HG03045 (cell line): ENCODE data around the gene NEK10.
"Not testable (repeated sequence)": the region's sequence is repeated elsewhere in the genome, so short reads cannot be mapped to it uniquely, and the experiment has no call there.

Experiments used
- ATAC-seq: cut with Tn5 transposase; IDR thresholded peaks from one replicate; pipeline ENCODE4 v1.9.1; 2021; ENCODE audit warnings: mild to moderate bottlenecking, moderate library complexity; ENCODE audit not compliant: unreplicated experiment

The NEK10 gene, protein sequence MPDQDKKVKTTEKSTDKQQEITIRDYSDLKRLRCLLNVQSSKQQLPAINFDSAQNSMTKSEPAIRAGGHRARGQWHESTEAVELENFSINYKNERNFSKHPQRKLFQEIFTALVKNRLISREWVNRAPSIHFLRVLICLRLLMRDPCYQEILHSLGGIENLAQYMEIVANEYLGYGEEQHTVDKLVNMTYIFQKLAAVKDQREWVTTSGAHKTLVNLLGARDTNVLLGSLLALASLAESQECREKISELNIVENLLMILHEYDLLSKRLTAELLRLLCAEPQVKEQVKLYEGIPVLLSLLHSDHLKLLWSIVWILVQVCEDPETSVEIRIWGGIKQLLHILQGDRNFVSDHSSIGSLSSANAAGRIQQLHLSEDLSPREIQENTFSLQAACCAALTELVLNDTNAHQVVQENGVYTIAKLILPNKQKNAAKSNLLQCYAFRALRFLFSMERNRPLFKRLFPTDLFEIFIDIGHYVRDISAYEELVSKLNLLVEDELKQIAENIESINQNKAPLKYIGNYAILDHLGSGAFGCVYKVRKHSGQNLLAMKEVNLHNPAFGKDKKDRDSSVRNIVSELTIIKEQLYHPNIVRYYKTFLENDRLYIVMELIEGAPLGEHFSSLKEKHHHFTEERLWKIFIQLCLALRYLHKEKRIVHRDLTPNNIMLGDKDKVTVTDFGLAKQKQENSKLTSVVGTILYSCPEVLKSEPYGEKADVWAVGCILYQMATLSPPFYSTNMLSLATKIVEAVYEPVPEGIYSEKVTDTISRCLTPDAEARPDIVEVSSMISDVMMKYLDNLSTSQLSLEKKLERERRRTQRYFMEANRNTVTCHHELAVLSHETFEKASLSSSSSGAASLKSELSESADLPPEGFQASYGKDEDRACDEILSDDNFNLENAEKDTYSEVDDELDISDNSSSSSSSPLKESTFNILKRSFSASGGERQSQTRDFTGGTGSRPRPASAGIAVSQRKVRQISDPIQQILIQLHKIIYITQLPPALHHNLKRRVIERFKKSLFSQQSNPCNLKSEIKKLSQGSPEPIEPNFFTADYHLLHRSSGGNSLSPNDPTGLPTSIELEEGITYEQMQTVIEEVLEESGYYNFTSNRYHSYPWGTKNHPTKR

DNA sequence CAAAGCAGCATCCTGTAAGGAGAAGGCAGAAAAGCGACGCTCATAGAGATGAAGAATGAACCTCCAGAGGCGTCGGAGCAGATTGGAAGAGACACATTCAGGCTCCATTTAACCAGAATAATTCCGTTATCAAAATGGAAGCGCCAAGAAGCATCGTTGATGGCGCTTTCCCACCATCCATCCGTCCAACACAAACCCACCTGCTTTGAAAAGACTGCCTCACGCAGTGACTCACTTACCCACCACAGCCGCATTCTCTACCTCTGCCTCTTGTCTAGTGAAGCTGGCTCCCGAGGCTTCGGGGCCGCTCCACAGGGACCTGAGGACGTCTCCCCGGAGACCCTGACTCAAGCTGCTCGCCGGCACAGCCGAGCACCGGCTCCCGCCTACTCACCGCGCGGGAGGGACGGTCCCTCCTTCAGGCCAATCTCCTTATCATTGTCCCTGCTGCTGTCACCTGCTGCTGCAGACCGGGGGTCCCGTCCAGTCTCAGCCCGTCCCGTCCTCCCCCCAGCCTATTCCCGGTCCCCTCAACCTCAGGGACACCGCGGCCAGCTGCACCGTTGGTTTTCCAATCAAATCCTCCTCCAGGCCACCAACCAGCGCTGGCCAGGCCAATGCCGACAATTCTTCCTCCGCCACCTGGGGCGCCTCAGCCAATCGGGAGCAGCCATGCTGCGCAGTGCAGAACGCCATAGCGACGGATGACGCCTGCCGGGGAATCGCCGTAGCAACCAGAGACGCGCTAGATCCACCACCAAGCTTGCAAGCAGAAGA, at the start of gene NEK10:
Gene NEK10 (minus strand): TSS at position 553 of the 777 bp plus-strand sequence. CDS start 16,501 bp downstream, outside the sequence.
- peak; percentile 100 for ATAC-seq

DNA sequence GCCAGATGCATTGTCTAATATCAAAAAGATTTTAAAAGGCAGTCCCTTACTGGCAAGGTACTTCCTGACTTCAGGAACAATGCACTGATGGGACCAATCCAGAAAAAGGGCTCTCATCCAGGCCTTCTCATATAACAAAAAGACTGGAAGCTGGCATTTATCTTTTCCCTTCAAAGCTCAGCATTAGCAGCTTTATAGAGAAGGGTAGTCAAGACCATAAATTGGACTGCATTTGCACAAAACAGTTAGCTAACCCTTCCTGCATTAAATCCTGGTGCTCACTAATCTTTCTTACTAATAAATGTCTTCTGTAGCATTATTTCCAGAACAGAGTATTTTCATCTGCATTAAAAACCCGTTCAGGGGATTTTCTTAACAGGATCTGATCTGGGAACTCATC, 46.0 kb upstream of the NEK10 start:
- no peak for ATAC-seq

DNA sequence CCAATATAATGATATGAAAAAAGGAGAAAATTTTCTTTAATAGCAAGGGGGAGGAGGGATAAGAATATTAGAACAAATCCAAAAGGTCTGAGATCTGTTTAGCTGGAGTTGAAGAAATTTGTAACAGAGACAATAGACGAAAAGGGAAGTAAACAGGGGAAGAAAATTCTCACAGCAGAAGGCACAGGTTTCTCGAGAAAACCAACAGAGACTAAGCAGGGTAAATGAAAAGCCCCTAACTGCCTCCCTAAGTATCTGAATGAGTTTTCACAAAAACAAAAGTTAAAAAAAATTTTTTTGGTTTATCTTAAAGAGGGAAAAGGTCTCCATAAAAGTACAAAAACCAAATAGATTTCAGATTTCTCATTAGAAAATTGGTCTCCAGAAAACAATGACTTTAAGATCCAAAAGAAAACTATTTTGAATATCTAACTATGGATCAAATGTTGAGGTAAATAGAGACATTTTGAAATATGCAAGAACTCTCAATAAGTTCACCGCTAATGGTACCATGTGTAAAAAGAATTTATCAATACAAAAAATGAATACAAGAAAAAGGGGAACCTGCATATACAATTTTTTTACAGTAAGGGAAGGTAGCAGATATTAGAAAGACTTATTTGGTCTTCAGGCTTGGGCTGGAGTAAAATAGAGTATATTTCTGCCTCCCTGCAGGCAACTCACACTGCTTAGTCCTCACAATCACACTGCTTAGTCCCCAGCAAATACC, 23.9 kb upstream of the NEK10 start:
- ATAC-seq: peak; percentile 64

DNA sequence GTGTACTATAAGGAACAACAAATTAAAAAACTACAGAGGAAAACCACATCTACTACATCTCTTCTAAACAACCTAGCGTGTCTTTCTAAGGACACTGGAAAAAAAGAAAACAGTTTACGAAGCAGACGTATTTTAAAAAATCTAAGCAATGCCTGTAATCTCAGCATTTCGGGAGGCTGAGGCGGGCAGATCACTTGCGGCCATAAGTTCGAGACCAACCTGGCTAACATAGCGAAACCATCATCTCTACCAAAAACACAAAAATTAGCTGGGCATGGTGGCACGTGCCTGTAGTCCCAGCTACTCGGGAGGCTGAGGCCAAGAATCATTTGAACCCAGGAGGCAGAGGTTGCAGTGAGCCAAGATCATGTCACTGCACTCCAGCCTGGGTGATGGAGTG, 23.2 kb upstream of the NEK10 start:
- ATAC-seq: not testable (repeated sequence)

DNA sequence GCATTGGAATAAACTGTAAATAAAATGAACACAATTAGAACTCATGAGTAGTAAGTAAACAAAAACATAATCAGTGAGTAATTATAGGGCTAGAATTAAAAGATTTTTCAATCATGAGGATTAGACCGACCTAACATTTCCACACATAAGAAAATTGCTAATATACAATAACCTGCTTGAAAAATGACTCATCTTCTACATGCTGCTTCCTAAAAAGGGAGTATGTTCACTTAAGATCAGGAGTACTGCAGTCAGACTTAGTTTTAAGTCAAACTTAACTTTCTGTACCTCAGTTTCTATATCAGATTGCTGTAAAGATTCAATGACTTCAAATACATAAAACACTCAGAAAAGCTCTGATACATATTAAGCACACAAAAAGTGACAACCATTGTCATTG, 22.6 kb upstream of the NEK10 start:
- ATAC-seq: no peak

DNA sequence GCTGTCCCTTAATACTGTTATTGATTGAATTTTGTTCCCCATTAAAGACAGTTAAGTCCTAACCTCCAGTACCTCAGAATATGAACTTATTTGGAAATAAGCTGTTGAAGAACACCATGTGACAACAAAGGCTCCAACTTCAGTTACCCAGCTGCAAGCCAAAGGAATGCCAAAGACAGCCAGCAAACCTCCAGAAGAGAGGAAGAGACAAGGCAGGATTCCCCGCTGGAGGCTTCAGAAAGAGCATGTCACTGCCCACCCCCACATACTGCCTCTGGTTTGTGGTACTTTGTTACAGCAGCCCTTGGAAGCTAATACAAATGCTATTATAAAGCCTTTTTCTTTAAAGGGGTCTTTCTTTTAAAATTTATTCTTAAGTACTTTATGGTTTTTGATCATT, 18.4 kb upstream of the NEK10 start:
- ATAC-seq: no peak

DNA sequence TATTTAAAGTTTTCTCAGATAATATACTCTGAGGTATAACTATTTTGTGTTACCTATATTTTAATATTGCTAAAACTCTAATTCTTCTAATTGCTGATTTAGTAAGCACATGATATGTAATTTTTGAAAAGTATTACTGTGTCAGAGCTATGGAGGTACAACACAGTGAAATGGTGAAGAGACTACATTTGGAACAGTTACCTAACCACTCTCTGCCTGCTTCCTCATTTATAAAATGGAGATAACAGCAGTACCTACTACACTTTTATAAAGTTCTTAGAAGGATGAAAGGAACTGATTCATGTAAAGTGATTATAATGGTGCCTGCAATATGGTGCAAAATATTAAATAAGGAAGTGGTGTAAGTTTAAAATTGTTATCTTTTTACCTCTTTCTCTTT, 16.3 kb upstream of the NEK10 start:
- ATAC-seq: no peak

DNA sequence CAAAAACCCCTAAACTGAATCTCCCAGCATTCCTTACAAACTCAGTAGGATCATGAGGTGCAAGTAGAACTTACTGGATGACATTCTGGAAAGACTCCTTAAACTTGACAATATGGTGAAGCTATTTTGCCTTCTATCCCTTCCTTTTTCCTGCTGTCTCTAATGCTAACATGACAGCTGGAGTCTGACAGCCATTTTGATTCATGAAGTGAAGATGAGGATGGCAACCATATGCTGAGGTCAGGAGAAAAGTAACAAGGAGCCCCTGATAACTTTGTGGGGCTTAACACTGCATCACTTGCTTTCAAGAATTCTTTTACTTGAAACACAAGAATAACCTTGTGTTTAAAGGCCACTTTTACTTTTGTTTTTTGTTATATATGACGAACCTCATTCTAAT, 15.0 kb upstream of the NEK10 start:
- no peak for ATAC-seq

DNA sequence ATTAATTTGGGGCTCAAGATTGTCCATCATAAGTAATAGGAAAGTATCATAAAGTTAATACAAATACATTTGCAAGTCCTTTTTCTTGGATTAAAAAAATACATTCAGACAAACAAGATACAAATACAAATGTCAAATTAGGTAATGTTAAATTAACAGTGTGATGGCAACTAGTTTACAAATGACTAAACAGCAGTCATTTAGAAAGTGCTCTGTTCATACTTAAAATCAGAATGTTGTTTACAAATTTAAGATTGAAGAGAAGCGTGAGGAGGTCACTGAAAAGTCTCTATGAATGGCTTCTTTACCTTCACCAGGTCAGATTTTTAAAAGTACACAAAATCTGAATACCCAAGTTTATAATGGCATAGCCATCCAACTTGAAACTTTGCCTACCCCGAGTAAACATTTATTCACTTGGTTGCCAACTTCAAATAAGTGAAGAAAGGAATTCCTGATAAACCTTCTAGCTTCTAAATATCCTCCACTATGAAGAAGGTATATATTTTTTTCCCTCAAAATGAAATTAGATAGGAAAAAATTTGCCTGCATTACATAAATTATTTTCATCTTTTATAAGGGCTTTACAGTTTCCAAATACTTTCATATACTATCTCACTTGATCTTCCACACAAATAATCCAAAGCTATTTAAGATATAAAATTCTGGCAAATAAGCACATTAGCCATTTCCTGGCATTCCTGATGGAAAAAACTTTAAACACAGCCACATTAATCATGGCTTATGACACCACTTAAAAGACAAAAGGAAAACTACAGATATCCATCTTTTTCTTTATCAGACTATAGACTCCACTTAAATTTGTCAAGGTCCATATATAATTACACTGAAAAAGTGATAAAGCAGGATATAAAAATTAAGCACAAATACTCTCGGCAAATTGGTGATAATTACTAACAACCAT, 11.5 kb upstream of the NEK10 start:
- ATAC-seq: no peak

DNA sequence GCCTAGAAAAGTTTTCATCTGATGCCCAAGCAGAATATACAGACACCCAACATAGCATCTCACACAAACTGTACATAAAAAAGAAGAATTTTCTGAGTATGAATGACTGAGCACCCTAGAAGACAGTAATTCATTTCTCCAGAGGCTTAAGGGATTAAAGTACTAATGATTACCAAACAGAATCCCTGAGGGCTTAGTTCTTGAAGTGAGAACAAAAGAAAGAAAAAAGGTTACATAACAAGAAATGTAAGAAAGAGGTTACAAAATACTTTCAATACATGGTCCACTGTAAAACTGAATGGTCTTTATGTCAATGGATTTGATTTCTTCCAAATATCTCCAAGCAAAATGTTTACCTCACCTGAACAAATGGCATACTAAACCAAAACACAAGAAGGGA, 9.1 kb upstream of the NEK10 start:
- ATAC-seq: no peak

DNA sequence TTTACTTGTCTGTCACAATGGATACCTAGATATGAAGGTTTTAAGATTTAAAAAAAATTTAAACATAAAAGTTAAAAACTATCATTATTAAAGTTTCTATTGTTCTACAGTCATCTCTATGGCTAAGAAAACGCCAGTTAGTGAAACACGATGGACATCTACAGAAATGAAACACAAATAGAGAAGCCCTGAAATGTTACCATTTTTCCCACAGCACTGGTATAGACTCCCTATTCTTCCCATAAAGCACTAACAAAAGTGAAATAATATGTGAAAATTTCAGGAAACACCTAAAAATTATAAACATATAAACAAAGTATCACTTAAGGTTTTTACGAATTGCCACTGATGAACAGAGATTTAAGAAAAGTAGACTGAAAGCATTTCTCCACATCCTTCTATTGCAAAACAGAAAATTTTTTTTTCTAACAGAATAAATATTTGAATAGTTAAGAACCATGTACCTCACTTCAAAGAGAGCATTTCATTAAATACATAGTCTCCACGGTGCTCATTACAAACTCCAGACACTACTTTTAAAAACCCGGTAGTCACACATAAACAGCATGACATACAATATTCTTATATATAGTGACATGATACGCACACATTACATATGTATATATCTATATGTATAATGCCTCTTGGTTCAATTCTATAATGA, 7.1 kb upstream of the NEK10 start:
- no peak for ATAC-seq

DNA sequence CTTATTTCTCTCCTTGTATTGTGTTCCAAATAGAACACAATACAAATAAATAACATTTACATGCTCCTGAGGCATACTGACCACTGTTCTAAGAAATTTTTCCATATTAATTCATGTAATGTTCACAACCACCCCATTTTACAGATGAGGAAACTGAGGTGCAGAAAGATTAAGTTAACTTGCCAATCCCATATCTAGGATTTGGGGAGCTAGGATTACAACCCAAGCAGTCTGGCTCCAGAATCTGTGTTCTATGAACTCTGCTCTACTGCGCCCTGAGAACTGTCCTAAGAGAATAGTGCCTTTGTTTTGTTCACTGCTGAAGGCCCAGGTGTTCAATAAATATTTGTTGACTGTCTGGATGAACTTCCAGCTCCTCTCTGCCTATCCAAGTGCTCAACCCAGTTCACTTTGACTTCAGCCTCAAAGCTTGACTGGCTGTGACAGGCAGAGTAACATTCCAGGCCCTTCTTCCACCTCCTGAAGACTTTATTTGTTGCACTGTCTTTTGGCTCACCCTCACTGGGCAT, 3.1 kb downstream of the NEK10 start:
- ATAC-seq: no peak

DNA sequence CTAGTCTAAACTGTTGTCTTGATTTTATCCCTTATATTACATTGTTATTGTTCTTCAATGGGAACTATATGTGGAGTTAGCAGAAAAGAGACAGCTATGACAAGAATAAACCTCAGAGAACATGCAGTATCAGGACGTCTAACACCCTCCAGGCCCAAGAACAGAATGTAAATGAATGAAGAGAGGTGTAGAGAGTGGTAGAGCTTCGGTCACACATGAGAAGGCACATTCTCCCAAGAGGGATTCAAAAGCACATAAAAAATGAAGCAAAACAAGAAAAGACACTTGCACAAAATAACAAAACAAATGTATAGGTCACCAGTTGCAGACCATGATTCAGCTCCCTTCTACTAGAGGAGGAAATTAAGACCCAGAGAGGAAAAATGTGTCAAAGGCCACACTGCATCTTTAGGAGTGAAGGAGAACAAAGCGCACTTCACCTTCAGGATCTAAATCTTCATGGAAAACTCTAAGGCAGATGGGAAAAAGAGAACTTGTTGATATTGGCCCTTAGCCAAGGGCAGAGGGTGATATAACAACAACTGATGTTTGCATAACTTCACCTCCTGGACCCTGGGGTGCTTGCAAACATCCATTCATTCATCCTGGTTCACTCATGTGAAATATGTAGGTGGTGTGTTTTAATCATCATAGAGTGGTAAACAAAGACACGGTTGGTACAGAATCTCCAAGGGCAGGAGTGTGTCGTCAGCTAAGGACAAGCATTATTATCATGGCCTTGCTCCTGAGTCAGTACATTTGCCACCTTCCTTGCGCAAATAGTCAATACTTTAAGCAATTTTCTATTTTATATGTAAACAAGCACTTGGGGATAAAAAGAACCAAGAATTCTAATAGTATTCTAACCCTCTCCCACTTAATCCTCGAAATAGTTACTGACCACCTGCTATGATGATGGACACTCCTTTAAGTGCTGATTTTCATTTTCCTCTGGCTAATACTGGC, 8.8 kb downstream of the NEK10 start:
- ATAC-seq: peak; percentile 34

DNA sequence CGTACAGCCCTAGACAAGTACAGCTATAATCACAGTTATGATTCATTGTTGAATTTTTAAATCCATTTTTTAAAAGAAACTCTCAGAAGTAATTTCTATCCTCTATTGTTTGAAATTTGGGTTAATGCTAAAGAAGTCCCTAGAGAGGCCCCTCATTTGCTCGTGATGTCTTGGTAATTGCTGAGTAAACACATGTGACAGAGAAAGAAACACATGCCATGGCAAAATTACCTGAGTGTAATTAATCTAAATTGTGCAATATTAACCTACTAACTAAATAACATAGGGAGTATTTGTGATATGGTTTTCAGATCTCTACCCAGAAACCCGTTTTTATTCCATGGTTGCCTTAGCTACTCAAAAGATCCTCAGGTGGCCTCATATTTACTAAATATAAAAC, 10.8 kb downstream of the NEK10 start:
- ATAC-seq: no peak

DNA sequence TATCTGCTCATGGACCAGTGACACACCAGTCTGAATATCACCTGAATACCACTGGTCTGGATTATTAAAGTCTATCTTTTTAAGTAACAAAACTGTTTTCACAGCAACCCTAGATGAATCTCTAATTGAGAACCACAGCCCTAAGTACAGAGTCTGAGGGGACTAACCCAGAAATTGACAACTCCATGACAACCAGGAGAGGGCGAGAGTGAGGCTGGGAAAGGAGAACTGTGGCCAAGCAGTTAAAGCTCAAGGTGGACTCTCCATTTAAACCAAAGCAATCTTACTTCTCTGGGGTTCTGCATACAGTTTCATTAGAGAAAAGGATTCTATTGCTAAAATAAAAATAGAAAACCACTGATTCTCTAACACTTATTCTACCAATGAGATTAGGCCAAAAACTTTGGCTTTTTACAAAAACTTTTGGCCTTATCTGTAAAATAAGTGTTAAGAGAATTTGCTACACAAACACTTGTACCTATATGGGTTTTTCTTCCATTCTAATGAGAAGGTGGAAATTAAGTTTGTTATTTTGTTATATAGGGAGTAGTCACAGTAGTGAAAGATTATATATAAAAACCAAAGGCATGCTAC, 11.4 kb downstream of the NEK10 start:
- peak; percentile 93 for ATAC-seq

DNA sequence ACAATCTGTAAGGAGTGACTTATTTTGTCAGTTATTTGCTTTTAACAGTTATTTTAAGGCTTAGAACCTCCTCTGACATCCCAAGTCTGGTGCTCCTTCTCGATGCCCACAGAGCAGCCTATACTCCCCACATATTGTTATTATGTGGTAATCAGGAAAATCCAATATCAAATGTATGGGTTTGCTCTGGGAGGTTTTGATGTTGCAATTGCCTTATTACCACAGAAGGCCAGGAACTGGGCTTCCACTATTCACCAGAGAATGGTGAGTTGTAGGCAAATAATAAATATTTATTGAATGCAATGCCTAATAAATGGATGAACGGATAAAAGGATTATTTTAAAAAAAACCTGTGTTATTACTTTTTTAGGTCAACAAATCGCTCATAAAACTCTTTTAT, 12.2 kb downstream of the NEK10 start:
- ATAC-seq: no peak
